ENCODE results near the gene SPON2.
A peak's percentile ranks its signal among the peaks of the same experiment; 100 is the strongest.

The SPON2 gene

GRCh38 chr4:1171311-1172227 lies 814 bp downstream of the SPON2 start:
- DNase-seq = peak; percentile 60 to 63

DNA sequence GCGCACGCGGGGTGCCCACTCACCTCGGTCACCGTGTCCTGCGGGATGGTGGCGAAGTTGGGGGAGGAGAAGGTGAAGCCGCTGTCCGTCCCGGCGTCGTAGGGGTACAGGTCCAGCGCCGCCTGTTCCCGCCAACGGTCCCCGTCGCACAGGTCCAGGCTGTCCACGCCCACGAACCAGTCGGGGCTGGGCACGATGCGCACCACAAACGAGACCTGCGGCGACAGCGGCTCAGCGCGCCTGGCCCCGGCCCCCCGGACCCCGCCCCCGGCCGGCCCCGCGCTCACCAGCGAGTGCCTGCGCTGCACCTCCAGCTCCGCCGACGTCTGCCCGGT lies 1.4 kb downstream of the SPON2 start:
- DNase-seq = no peak

DNA sequence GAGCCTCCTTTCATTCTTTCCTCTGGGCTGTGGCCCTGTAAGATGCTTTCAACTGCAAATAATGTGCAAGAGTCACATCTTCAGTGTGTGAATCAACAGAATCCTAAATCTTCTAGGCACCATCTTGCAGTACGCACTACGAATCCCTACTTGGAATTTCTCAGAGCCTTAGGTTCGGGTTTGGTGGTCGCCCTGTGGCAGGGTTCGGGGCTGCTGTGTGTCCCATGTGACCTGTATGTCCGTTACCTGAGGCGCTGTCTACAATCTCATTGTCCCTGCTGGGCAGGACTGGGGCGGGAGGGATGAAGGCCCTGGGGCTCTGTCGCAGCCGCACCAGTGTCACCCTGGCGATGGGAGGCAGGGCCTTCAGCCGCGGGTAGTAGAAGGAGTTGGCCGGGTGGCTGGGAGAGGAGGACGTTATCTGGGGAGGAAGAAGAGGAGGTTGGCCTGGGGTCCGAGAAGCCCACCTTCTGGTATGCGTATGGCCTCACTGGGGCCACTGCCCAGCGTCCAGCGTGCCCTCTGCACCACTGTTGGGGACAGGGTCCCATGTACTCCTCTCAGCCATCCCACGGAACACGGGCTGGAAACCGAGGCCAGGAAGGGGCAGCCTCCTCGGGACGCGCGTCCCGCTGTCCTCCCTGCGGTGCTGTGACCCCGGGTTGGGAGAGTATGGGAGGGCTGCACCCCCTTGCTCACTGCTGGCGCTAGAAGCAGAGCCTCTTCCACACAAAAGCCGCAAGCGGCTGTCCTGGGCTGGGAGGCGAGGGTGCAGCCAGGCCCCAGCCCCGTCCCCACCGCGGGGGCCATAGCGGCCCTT lies 2.0 kb downstream of the SPON2 start:
- DNase-seq = no peak

DNA sequence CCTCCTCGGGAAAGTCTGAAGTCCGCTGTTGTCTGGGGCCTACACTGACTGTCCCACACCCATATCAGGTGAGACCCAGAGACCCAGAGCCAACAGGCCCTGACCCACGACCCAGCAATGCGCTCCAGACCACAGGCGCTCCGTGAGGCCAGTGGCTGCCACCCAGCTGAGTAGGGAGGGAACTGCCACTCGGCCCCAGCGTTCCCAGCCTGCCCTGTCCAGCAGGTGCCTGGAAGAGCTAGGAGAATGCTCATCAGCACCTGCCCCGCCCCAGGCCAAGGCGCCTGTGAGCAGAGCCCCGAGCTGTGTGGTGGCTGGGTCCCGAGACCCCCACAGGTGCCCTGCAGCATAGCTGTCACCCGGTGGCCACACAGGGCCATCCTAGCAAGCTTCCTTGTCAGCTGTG lies 2.7 kb downstream of the SPON2 start:
- DNase-seq = no peak

DNA sequence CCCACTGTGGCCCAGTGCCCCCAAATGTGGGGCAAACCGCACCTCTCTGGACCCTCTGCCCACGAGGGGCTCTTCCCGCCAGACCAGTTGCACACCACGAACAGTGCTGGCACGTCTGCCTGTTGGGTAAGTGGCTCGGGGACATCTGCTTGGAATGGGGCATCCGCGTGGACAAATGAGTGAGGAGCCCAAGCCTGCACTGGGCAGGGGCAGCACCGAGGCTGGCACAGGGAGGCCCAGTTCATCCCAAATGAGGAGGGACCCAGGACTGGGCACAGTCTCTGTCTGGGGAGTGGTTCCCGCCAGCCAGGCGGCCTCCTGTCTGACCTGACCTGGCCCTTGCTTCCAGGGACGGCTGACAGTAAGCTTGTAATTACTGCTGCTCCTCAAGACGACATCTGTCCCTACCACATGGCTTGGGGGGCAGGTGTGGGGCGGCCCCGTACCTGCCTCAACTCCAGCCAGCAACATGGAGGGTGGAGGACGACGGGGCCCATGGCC lies 3.2 kb downstream of the SPON2 start:
- DNase-seq = no peak

GRCh38 chr4:1168191-1169101 lies 3.9 kb downstream of the SPON2 start:
- no peak for DNase-seq

DNA sequence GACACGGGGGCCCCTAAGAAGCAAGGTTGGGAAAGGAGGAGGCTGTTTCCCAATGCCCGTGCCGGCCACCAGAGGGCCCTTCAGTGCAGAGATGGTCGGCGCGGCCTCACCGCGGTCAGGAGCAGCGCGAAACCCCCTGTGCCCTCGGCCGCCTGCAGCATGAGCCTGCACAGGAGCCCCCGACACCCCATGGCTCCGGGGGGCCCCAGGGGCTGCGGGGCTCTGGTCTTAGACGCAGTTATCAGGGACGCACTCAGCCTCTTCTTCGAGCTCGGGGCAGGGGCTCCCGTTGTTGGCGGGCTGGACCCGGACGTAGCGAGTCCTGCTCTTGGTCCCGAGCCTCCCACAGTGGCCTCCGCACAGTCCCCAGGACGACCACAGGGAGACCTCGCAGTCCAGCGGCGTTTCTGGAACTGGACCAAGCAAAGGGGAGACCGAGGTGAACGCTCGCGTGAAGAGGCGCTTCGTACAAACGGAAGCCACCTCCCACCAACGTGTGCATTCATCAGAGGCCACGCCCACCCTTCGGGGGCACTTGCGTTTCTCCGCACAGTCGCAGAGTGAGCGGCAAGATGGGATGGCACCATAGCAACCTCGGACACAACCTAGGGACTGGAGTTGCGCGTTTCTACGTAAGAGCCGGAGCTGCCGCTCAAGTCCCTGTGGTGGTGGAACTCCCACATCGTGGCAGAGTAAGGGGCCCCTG lies 5.0 kb downstream of the SPON2 start:
- peak; percentile 91 to 95 for DNase-seq

DNA sequence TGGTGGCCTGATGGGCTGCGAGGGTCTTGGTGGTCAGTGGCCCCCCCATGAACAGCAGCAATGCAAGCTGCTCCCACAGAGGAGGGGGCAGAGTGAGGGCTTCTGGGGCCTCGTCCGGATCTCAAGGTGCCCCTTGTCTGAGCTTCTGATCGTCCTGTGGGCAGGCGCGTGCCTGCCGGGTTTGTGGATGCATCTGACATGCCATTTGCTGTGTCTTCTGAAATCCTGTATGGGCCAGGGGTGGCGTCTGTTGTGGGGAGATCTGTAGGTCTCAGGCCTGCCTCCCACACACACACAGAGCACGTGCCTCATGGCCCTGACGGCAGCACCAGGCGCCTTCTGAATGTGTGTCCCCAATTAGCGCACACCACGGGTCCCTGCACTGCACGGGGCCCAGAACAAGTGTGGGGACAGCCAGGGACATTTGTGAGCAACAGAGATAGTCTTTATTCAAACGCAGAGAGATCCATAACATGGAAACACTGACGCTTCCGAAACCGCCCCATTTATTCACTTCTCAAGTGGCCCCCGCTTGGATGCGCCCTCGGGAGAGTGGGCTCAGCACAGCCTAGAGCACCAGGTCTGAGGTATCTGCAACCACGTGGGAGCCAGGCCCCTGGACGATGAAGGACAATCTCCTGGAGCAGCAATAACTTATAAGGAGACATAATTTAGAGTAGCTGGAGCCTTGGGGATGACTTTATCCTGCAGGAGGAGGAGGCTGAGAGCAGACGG lies 5.7 kb downstream of the SPON2 start:
- DNase-seq = no peak

DNA sequence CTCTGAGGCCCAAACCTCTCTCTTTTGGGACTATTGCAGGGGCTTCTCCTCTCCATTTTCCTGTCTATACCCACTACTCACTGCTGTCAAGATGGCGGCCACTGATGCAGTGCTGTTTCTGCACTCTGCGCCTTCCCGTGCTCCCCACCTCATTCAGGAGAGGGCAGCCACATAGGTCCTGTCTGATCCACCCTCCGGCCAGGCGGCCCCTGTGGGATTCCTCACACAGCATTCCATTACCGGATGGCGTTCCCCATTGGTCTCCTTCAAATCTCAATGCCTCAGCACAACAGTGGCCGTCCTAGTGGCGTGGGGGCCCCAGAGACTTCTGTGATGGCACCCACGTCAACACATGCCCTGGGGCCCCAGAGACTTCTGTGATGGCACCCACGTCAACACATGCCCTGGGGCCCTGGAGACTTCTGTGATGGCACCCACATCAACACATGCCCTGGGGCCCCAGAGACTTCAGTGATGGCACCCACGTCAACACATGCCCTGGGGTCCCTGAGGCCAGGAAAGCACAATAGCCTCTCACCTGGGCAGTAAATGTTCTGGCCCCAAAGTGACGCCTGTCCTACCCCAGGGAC lies 7.3 kb downstream of the SPON2 start:
- no peak for DNase-seq

DNA sequence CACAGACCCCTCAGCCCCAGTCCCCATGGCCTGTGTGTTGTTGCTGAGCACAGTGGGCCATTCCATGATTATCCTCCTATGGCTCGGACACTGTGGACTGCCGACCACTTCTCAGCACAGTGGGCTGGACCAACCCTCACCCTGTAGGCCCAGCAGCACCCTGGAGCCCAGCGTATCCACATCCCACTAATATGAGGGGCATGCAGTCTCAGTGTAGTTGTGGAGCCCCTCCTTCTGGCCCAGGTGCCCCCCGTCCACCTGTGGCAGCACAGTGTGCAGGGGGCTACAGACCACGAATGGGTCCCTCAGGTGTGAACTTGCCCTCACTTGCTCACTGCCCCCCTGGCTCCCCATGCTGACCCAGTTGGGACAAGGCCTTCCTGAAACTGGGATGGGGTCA lies 7.9 kb downstream of the SPON2 start:
- DNase-seq = no peak

- DNase-seq = no peak
These were observed 8.3 kb downstream of the SPON2 start for GRCh38 chr4:1164040-1164439.

GRCh38 chr4:1160351-1160750 lies 12.0 kb downstream of the SPON2 start:
- no peak for DNase-seq

DNA sequence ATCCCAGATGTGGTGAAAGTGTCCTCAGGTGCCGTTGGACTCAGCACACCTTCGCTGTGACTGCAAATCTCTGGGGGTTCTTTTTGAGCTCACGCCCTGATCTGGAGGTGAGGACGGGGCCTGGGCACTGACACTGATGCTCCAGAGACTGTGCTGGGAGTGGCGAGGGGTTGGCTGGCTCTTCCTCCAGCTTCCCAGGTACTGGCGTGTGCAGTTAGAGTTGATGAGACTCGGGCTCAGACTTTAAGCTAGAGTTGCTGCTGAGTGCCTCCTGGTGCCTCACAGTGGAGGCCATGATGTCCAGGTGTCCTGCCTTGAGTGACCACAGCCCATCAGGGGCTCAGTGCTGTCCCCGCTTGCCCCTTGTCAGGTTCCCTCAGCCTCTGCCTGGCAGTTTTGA lies 16.3 kb downstream of the SPON2 start:
- no peak for DNase-seq

DNA sequence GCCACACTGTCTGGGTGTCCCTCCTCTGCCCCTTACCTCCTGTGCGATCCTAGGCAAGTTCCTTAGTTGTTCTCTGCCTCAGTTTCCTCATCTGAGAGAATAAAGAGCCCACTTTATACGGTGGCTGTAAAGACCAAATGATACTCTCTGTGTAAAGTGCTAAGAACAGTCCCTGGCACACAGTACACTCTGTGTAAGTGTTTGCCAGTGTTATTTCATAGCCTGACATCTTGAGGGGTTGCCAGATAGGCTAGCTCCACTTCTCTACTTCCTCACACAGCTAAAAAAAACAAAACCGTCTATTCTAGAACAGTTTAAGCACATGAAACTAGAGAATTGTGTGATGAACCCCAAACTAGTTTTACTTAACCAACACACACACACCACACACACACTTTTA lies 17.1 kb downstream of the SPON2 start:
- no peak for DNase-seq

DNA sequence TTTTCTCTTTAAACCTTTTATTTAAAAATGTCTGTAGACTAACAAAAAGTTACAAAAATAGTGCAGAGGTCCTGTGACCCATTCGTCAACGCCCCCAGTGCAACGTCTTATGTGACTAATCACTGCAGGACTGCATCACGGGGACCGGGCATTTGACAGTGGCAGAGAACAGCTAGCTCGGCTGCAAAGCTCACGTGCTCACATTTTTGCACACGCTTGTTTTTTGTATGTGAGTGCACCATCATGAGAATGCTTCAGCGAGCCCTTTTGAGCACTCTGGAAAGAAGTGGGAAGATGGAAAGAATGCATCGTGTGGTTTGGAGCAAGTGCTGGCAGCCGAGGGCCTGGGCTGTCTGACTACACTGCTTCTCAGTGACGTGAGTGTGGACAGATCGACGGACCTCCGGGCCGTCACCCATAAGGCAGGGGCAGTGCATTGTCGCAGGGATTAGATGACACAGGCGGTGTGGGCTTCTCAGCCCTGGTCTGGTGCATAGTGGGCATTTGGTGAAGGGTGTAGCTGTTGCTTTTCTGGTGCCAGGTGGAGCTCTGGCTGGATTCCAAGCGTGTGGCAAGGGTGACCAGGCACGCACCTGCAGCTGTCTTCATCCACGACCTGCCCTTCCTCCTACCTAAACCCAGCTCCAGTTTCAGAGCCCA lies 17.7 kb downstream of the SPON2 start:
- DNase-seq = no peak

GRCh38 chr4:1154126-1154522 lies 18.3 kb downstream of the SPON2 start:
- no peak for DNase-seq

DNA sequence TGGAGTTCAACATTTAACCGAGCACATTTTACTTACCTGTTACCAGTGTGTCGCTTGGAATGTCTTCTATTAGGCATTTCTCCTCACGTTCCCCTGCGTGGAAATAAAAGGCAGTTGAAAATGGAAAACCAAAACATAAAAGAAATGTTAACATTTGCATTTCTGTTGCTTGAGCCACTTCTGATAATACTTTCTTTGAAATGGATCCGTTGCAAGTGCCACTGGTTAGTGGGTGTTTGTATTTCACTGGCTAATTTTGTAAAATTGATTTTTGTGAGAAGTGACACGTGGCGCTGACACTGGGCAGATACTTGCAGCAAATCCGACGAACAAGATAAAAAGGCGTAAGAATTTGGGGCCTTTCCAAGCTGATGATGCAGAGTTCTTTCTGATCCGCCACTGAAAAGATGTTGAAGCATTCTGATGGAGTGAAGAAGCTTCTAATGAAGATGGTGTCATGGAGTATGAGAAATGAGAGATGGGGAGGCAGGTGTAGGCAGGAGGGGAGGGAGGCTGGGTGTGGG lies 18.8 kb downstream of the SPON2 start:
- DNase-seq = no peak

- DNase-seq = no peak
These were observed 20.1 kb downstream of the SPON2 start for GRCh38 chr4:1152290-1152689.

DNA sequence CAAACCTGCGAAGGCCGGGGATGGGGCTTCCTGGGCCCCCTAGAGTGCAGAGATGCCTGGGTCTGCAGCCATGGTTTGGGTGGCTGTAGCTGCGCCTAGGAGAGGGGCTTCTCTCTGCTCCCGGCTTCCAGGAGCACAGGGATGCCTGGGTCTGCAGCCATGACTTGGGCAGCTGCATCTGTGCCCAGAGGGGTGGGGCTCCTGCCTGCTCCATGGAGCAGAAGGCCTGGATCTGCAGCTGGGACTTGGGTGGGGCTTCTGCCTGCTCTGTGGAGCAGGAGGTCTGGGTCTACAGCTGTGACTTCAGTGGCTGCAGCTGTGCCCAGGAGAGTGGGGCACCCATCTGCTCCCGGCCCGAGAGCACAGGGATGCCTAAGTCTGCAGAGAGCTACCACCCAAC lies 20.8 kb downstream of the SPON2 start:
- no peak for DNase-seq

- no peak for DNase-seq
These were observed 21.5 kb downstream of the SPON2 start for GRCh38 chr4:1150875-1151274.

All from CD4-positive, alpha-beta T cell treated with Interleukin-4 for 1 hour (primary cell).